Gastrocnemius medialis (tissue), 4 donors: ENCODE results near the gene RALGPS2. TPM values are rescaled to one million over a fixed set of nuclear protein-coding genes. Genes with fewer than 3 reads are reported as not detected.

ENCODE experiments used
- ATAC-seq, 2 donors: fragments of 150-250 bp; one replicate each; pipeline ENCODE4 v1.9.1; 2016
- DNase-seq, 2 donors: peaks; one replicate each; pipeline ENCODE4 v3.0.0-alpha.2; 2019
- H3K27ac ChIP-seq, 4 donors: fragments of 200-600 bp; sonication (generic); 1 replicate in 1 of 4; 2 replicates in 3 of 4; pipeline ENCODE4 v1.5.1; 2016 to 2018; ENCODE audit warnings: mild to moderate bottlenecking in 2 of 4, moderate library complexity in 1 of 4
- H3K27me3 ChIP-seq, 3 donors: fragments of 200-600 bp; sonication (generic) in 2 of 3; 1 replicate in 1 of 3; 2 replicates in 2 of 3; pipeline versions ENCODE4 v1.5.1 to v1.6.0; 2016 to 2019; ENCODE audit warnings: mild to moderate bottlenecking in 1 of 3, moderate library complexity in 1 of 3
- H3K36me3 ChIP-seq, 2 donors: fragments of 200-600 bp; sonication (generic) in 1 of 2; one replicate each; pipeline ENCODE4 v1.5.1; 2017 to 2018
- H3K4me1 ChIP-seq, 2 donors: fragments of 200-600 bp; sonication (generic) in 1 of 2; one replicate each; pipeline ENCODE4 v1.5.1; 2016 to 2017; ENCODE audit warnings: mild to moderate bottlenecking in 2 of 2
- H3K4me3 ChIP-seq, 4 donors: fragments of 200-600 bp; sonication (generic) in 3 of 4; 1 replicate in 1 of 4; 2 replicates in 3 of 4; pipeline ENCODE4 v1.5.1; 2016 to 2019; ENCODE audit warnings: mild to moderate bottlenecking in 2 of 4
- H3K9me3 ChIP-seq, 3 donors: fragments of 200-600 bp; sonication (generic) in 2 of 3; 1 replicate in 1 of 3; 2 replicates in 2 of 3; pipeline ENCODE4 v1.5.1; 2016 to 2019
- CTCF ChIP-seq, 5 experiments: fragments of 450-650 bp in 3 of 5; fragments of 200-600 bp in 2 of 5; sonication (generic) in 2 of 5; IDR thresholded peaks in 4 of 5; conservative IDR thresholded peaks in 1 of 5; 1 replicate in 4 of 5; 2 replicates in 1 of 5; pipeline ENCODE4 v1.5.1; 2016 to 2019; ENCODE audit warnings: antibody characterized with exemption in 5 of 5, mild to moderate bottlenecking in 3 of 5, moderate library complexity in 3 of 5
- POLR2A ChIP-seq, 2 donors: fragments of 450-650 bp; IDR thresholded peaks; one replicate each; pipeline ENCODE4 v1.6.1; 2017; ENCODE audit warnings: antibody characterized with exemption in 2 of 2, mild to moderate bottlenecking in 2 of 2, moderate library complexity in 2 of 2
- in situ Hi-C, 4 donors: fragments of 200-750 bp; cut with MboI; loops; one replicate each; pipeline versions ENCODE4 v1.15.0 to v1.8.0; 2017; ENCODE audit warnings: low sequenced_read_pairs in 4 of 4
- intact Hi-C: fragments of 100-400 bp; cut with DNase I; formaldehyde crosslinking; loops from one replicate; pipeline ENCODE4 v1.15.1; 2023; ENCODE audit warnings: low total_unique reads
- total RNA-seq, 4 donors: library from RNA; depleted of rRNA; stranded (reverse); fragments of >200 nt; gene quantifications; one replicate each; pipeline versions ENCODE4 v1.1.0 to v1.2.3, GENCODE V29; 2016

RALGPS2 gene
- total RNA-seq, 4 donors from 2014 or later = 1.1 to 6.5 (median 2.5) TPM

GRCh38 chr1:178962853-178963711 lies 238.0 kb downstream of the RALGPS2 start:
- peak in 1 of 2 donors; percentile 37 for DNase-seq
- peak; percentile 51 to 65 for ATAC-seq
- intact Hi-C loops = no loop called here
- Histone ChIP-seq H3K27me3 (no peaks in the 10 kb centered on the region), H3K9me3 (peaks cover 0 to 5% (median 0%) of the 10 kb centered on the region in 3 donors), H3K4me1 (peaks cover 6 to 7% of the 10 kb centered on the region in 2 donors), H3K27ac (peak overlapping the region; percentile 9 to 43 (median 36)), H3K4me3 (no peak overlapping the region), H3K36me3 (no peaks in the 10 kb centered on the region)
- TF ChIP-seq CTCF (IDR thresholded peaks at IDR 0.05 in 4 of 5, conservative IDR thresholded peaks at IDR 0.05 in 1 of 5) (no peak), POLR2A (IDR thresholded peaks at IDR 0.05) (no peak)
- in situ Hi-C loops = no loop called here

GRCh38 chr1:178964469-178965330 lies 239.7 kb downstream of the RALGPS2 start:
- H3K4me1 ChIP-seq = peaks cover 6 to 7% of the 10 kb centered on the region in 2 donors
- no peak for TF ChIP-seq POLR2A (IDR thresholded peaks at IDR 0.05)
- TF ChIP-seq CTCF (IDR thresholded peaks at IDR 0.05 in 4 of 5, conservative IDR thresholded peaks at IDR 0.05 in 1 of 5) = no peak
- peaks cover 0 to 5% (median 0%) of the 10 kb centered on the region in 3 donors for H3K9me3 ChIP-seq
- no peak overlapping the region for H3K4me3 ChIP-seq
- H3K27me3 ChIP-seq = no peaks in the 10 kb centered on the region
- H3K36me3 ChIP-seq = no peaks in the 10 kb centered on the region
- DNase-seq (no peak), ATAC-seq (no peak)
- intact Hi-C loops (no loop called here), in situ Hi-C loops (no loop called here)
- H3K27ac ChIP-seq = no peak overlapping the region

GRCh38 chr1:178966312-178966711 lies 241.3 kb downstream of the RALGPS2 start:
- Histone ChIP-seq H3K36me3 (no peaks in the 10 kb centered on the region), H3K4me1 (peaks cover 6 to 7% of the 10 kb centered on the region in 2 donors), H3K4me3 (no peak overlapping the region), H3K27me3 (no peaks in the 10 kb centered on the region), H3K9me3 (peaks cover 0 to 5% (median 0%) of the 10 kb centered on the region in 3 donors), H3K27ac (no peak overlapping the region)
- TF ChIP-seq POLR2A (IDR thresholded peaks at IDR 0.05) (no peak), CTCF (IDR thresholded peaks at IDR 0.05 in 4 of 5, conservative IDR thresholded peaks at IDR 0.05 in 1 of 5) (no peak)
- intact Hi-C loops = no loop called here
- DNase-seq = no peak
- in situ Hi-C loops = no loop called here
- no peak for ATAC-seq

GRCh38 chr1:178969226-178969987 lies 244.4 kb downstream of the RALGPS2 start:
- H3K36me3 ChIP-seq = no peaks in the 10 kb centered on the region
- no peak overlapping the region for H3K27ac ChIP-seq
- TF ChIP-seq POLR2A (IDR thresholded peaks at IDR 0.05) (no peak), CTCF (IDR thresholded peaks at IDR 0.05 in 4 of 5, conservative IDR thresholded peaks at IDR 0.05 in 1 of 5) (no peak)
- peaks cover 0 to 5% (median 0%) of the 10 kb centered on the region in 3 donors for H3K9me3 ChIP-seq
- H3K4me3 ChIP-seq = no peak overlapping the region
- peaks cover 0 to 13% of the 10 kb centered on the region in 2 donors for H3K4me1 ChIP-seq
- in situ Hi-C loops (no loop called here), intact Hi-C loops (no loop called here)
- no peaks in the 10 kb centered on the region for H3K27me3 ChIP-seq
- ATAC-seq (no peak), DNase-seq (no peak)
